Erythroblast (primary cell): ENCODE measurements around the gene C19orf85.

Source experiments
- DNase-seq, 2 experiments: peaks; one replicate each; lab custom pipeline; 2025; lab: John Stamatoyannopoulos, UW
- GATA1 ChIP-seq: IDR thresholded peaks from 2 replicates; pipeline ENCODE4 v1.6.1; 2011; ENCODE audit warnings: low read depth, mild to moderate bottlenecking, control low read depth, low read length, moderate library complexity
- POLR2A ChIP-seq: IDR thresholded peaks from 2 replicates; pipeline ENCODE4 v1.6.1; 2011; ENCODE audit warnings: mild to moderate bottlenecking, low read length

The C19orf85 gene

DNA sequence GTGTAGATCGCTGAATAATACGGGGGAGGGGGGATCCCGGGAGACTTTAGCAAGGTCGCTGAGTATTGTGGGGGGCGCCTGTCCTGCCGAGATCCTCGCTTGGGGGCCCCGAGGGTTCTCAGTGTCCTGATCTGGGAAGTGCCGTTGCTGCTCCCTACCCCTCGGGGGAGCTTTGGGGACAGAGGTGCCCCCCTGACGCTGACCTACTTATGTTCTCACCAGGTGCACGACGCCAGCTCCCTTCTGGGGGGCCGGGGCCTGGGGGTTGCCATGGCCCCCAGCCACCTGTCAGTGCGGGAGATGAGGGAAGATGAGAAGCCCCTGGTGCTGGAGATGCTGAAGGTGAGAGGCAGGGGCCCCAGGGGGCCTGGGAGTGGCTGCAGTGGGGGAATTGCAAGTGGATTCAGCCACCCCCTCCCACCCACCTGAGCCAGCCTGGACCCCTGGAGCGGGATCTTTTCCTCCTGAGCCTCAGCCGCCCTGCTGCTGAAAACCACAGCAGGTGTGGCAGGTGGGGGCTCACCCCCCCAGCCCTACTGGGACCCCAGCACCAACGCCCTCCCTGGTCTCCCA, 21.0 kb upstream of the C19orf85 start:
- no peak for DNase-seq
- no peak for TF ChIP-seq GATA1
- no peak for TF ChIP-seq POLR2A

DNA sequence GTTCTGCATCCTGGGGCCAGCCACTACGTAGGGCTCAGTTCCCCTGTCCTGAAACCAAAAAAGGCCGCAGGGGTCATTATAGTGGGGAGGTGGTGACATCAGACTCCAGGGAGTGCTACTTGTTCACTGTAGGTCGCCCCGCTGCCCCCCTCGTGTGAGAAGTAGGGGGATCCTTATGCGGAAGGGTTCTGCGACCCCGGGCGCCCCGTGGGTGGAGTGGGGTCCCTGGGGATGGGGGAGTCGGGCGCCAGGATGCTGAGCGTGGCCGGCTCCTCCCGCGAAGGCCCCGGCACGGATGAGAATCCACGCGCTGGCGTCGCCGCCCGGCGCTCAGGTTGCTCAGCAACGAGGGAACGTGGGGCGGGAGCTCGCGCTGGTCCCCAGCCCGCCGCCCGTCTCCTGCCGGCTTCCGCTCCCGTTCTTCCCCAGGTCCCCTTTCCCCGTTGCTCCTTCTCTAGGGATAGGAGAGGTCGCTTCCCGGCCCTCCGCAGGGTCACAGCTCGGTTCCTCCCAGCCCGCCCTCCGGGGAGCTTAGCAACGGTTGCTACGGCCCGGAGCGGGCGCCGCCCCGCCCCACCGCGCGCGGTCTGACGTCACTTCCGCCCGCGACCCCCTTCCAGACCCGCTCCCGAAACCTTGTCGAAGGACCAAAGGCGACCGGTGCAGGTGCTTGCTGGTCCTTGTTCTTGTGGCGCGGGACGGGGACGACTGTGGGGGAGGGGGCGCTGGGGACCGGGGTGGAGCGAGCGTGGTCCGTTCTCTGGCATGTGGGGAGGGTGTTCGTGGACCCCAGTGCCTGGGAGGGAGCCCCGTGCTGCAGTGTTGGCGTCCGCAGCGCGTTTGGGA, 20.3 kb upstream of the C19orf85 start, which contains the start of gene NAT14:
TSS of gene NAT14 (plus strand) at position 596 of the 846 bp plus-strand sequence. CDS start 521 bp downstream, outside the sequence.
- DNase-seq: peak; percentile 78 to 84

DNA sequence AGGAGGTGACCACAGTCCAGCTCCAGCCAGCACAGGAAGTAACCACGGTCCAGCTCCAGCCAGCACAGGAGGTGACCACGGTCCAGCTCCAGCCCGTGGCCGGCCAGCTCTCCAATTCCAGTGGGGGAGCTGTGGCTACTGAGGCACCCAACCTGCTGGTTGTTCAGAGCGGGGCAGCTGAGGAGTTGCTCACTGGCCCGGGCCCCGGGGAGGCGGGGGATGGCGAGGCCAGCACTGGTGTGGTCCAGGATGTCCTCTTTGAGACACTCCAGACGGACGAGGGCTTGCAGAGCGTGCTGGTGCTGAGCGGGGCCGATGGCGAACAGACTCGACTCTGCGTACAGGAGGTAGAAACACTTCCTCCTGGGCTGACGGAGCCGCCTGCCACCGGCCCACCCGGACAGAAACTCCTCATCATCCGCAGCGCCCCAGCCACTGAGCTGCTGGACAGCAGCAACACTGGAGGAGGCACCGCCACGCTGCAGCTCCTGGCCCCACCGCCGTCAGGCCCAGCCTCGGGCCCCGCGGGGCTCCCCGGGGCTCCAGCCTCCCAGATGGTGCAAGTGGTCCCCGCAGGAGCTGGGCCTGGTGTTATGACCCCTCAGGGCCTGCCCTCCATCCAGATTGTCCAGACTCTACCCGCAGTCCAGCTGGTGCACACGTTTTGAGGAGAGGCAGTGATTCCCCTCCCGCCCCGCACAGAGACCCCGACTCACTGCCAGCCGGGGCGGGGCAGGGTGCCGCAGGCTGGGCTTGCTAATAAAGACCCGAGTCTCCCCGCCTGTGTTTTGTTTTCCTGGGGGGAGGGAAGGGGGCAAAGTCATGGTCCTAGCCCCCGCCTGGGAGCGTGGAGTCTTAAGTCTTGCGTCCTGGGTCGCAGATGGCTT, 19.4 kb upstream of the C19orf85 start:
- TF ChIP-seq POLR2A: no peak
- no peak for DNase-seq

More for the DNA sequence above, 20.3 kb upstream of the C19orf85 start, which contains the start of gene NAT14:
- no peak for TF ChIP-seq GATA1
- TF ChIP-seq POLR2A: peak; percentile 54

GRCh38 chr19:55482967-55483705, 18.6 kb upstream of the C19orf85 start:
- TF ChIP-seq POLR2A (no peak), GATA1 (no peak)
- DNase-seq: no peak

DNA sequence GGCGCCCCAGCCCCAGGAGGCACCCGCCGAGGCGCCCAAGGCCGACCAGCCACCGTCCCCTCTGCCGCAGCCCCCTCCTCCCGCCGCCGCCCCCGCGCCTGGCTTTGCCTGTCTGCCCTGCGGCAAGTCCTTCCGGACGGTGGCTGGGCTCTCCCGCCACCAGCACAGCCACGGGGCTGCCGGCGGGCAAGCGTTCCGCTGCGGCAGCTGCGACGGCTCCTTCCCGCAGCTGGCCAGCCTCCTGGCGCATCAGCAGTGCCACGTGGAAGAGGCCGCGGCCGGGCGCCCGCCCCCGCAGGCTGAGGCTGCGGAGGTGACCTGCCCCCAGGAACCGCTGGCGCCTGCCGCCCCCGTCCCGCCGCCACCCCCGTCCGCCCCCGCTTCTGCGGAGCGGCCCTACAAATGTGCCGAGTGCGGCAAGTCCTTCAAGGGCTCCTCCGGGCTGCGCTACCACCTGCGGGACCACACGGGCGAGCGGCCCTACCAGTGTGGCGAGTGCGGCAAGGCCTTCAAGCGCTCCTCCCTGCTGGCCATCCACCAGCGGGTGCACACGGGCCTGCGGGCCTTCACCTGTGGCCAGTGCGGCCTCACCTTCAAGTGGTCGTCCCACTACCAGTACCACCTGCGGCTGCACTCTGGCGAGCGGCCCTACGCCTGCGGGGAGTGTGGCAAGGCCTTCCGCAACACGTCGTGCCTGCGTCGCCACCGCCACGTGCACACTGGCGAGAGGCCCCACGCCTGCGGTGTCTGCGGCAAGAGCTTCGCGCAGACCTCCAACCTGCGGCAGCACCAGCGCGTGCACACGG, 17.8 kb upstream of the C19orf85 start:
- no peak for DNase-seq
- TF ChIP-seq POLR2A (no peak), GATA1 (no peak)

DNA sequence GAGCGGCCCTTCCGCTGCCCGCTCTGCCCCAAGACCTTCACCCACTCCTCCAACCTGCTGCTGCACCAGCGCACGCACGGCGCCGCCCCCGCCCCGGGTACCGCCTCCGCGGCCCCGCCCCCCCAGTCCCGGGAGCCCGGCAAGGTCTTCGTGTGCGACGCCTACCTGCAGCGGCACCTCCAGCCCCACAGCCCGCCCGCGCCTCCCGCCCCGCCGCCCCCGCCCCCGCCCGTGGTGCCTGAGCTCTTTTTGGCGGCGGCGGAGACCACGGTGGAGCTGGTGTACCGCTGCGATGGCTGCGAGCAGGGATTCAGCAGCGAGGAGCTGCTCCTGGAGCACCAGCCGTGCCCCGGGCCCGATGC, 17.2 kb upstream of the C19orf85 start:
- TF ChIP-seq GATA1: no peak
- TF ChIP-seq POLR2A: no peak
- no peak for DNase-seq

DNA sequence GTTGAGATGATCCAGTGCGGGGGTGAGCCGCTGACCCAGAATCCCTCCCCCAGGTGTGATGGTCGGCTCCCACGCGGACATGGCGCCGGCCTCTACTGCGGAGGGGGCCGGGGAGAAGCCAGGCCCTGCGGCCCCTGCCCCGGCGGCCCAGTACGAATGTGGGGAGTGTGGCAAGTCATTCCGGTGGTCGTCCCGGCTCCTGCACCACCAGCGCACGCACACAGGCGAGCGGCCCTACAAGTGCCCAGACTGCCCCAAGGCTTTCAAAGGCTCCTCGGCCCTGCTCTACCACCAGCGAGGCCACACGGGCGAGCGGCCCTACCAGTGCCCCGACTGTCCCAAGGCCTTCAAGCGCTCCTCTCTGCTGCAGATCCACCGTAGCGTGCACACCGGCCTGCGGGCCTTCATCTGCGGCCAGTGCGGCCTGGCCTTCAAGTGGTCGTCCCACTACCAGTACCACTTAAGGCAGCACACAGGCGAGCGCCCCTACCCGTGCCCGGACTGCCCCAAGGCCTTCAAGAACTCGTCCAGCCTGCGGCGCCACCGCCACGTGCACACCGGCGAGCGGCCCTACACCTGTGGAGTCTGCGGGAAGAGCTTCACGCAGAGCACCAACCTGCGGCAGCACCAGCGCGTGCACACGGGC, 16.7 kb upstream of the C19orf85 start:
- no peak for TF ChIP-seq POLR2A
- TF ChIP-seq GATA1: no peak
- DNase-seq: no peak

DNA sequence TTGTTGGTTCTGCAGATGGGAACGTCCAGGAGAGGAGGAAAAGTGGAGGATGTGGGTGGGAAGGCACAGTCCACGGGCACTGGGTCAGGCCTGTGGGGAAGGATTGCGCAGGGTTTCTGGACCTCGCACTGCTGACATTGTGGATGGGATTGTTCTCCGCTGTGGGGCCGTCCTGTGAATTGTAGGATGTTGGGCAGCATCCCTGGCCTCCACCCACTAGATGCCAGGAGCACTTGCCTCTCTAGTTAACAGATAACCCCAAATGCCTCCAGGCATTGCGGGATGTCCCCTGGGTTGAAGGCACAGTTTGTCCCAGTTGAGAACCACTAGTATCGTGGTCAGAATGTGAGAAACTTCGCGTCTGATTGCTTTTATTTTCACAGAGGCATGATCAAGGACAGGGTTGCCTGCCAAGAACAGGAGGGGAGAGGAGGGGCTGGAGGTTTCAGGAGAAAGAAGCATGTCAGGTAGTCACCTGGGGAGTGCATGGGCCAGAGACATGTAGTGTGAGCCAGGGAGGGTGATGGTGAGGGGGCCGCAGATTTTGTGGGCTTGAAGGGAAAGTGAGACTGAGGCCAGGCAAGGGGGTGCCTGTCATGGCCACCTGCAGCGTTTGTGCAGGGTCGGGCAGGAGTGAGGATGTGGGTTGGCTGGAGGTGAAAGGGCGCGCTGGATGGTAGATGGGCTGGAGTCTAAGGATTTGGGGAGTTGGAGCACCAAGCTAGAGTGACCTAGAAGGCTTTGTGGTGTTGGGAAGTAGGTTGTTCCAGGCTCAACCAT, 15.1 kb upstream of the C19orf85 start:
- DNase-seq: no peak
- no peak for TF ChIP-seq POLR2A
- TF ChIP-seq GATA1: no peak

- DNase-seq: no peak
These were observed 14.5 kb upstream of the C19orf85 start for GRCh38 chr19:55479045-55479444.

GRCh38 chr19:55478364-55478763, 13.8 kb upstream of the C19orf85 start:
- no peak for TF ChIP-seq GATA1
- no peak for TF ChIP-seq POLR2A
- no peak for DNase-seq

More at GRCh38 chr19:55479045-55479444, 14.5 kb upstream of the C19orf85 start:
- TF ChIP-seq POLR2A (no peak), GATA1 (no peak)

- DNase-seq: no peak
- TF ChIP-seq POLR2A: no peak
- TF ChIP-seq GATA1: no peak
These were observed 13.4 kb upstream of the C19orf85 start for GRCh38 chr19:55477905-55478304.
